ENCODE measurements around the gene SDHA.

DNA sequence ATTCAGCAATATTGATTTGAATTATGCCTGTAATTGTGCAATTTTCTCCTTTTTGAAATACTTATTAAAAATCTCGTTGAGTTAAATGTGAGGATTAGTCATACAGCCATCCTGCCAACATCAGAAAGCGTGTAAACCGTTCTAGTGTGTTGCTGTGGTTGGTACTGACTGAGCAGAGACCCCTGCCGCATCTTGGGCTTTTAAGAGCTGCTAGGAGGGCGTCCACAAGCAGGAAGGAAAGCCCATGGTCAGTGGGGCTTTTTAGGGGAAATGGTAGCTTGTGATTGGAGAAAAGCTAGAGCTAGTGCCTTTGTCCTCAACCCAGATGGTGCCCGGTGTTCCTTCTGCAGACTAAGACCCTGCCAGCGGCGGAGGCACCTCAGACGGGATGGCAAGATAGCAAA lies 1.3 kb downstream of the SDHA start:
- TF ChIP-seq CTCF (IDR thresholded peaks at IDR 0.05) (no peak), POLR2A (IDR thresholded peaks at IDR 0.05) (no peak), EP300 (IDR thresholded peaks at IDR 0.05) (no peak)
